SU-DHL-6 (cell line): Measurements from ENCODE around the gene TANC1.

Source experiments
- H2AFZ ChIP-seq: fragments of 200-600 bp; sonication (generic); 2 replicates; pipeline ENCODE4 v1.6.1; 2014; ENCODE audit warnings: low read depth, mild to moderate bottlenecking, moderate library complexity, mixed read lengths, antibody characterized with exemption, low read length; ENCODE audit not compliant: severe bottlenecking
- H3F3A ChIP-seq: fragments of 200-600 bp; shearing (Covaris generic); 2 replicates; pipeline ENCODE4 v1.6.0; 2016; ENCODE audit warnings: antibody characterized with exemption, mild to moderate bottlenecking; ENCODE audit not compliant: insufficient read depth
- H3K27ac ChIP-seq: fragments of 200-600 bp; sonication (generic); 2 replicates; pipeline ENCODE4 v1.5.1; 2016; ENCODE audit warnings: low read depth, mild to moderate bottlenecking, low read length, moderate library complexity, mixed read lengths
- H3K27me3 ChIP-seq: fragments of 200-600 bp; sonication (generic), shearing (Covaris generic); 2 replicates; pipeline ENCODE4 v1.6.0; 2014; ENCODE audit warnings: mild to moderate bottlenecking, low read length
- H3K36me3 ChIP-seq: fragments of 200-600 bp; sonication (generic); 2 replicates; pipeline ENCODE4 v1.6.1; 2014; ENCODE audit warnings: mild to moderate bottlenecking, low read length, mixed read lengths
- H3K4me2 ChIP-seq: fragments of 300-600, 200-600 bp; shearing (Covaris generic), sonication (generic); 2 replicates; pipeline ENCODE4 v1.6.0; 2014; ENCODE audit warnings: low read length, low read depth, mild to moderate bottlenecking; ENCODE audit not compliant: poor library complexity, severe bottlenecking
- H3K4me3 ChIP-seq: fragments of 200-600 bp; sonication (generic); 2 replicates; pipeline ENCODE4 v1.5.1; 2014; ENCODE audit warnings: antibody characterized with exemption, low read length, mild to moderate bottlenecking, mixed read lengths; ENCODE audit not compliant: insufficient read depth, poor library complexity, severe bottlenecking
- H3K79me2 ChIP-seq: fragments of 200-600 bp; sonication (generic); 2 replicates; pipeline ENCODE4 v1.6.1; 2014; ENCODE audit warnings: mild to moderate bottlenecking, low read length, moderate library complexity; ENCODE audit not compliant: insufficient read depth
- H3K9ac ChIP-seq: fragments of 200-600 bp; sonication (generic); 2 replicates; pipeline ENCODE4 v1.7.0; 2014; ENCODE audit warnings: mild to moderate bottlenecking, low read length
- H3K9me2 ChIP-seq: fragments of 200-600 bp; sonication (generic); replicated peaks from 2 replicates; pipeline ENCODE4 v1.6.1; 2014; ENCODE audit warnings: low read length; ENCODE audit not compliant: insufficient read depth
- H3K9me3 ChIP-seq: fragments of 200-600 bp; sonication (generic); 2 replicates; pipeline ENCODE4 v1.6.1; 2014; ENCODE audit warnings: low read length, mixed read lengths; ENCODE audit not compliant: insufficient read depth
- H4K20me1 ChIP-seq: fragments of 200-600 bp; sonication (generic); 2 replicates; pipeline ENCODE4 v1.6.1; 2014; ENCODE audit warnings: low read depth, mild to moderate bottlenecking, antibody characterized with exemption, low read length, moderate library complexity, mixed read lengths
- CTCF ChIP-seq: fragments of 200-600 bp; sonication (generic); IDR thresholded peaks from one replicate; pipeline ENCODE4 v1.5.1; 2017; ENCODE audit warnings: antibody characterized with exemption, mild to moderate bottlenecking, low read length, moderate library complexity; ENCODE audit not compliant: insufficient read depth, poor library complexity, severe bottlenecking
- EZH2phosphoT487 ChIP-seq: fragments of 200-600 bp; sonication (generic), shearing (Covaris generic); conservative IDR thresholded peaks from 2 replicates; pipeline ENCODE4 v1.6.1; 2018; ENCODE audit warnings: mild to moderate bottlenecking, antibody characterized with exemption, low read length, moderate library complexity, mixed read lengths

TANC1 gene

DNA sequence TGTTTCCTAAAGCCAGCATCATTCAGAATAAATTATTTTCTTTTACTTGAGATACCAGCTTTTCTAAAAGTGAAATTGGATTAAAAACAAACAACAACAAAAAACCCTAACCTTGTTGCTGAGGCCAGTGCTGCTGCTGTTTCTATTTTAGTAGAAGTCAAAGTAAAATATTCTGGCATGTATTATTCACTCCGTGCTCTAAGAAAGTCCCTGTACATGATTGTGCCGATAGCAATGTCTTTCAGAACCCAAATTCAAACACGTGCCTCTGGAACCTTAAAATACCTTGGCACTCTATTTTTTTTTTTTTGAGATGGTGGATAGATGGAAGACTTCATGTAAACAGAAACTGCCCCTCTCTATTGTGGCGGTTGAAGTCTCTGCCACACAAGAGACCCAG is 43.7 kb downstream of the TANC1 start:
- Histone ChIP-seq H3K9me2 (no peaks in the 10 kb centered on the region), H3K9ac (no peak overlapping the region), H3K4me2 (no peak overlapping the region), H3K9me3 (peaks cover 14% of the 10 kb centered on the region; the same call in 1 of the 2 replicates), H3K4me3 (no peak overlapping the region), H4K20me1 (no peaks in the 10 kb centered on the region), H2AFZ (no peak overlapping the region), H3K27ac (no peak overlapping the region), H3K79me2 (no peaks in the 10 kb centered on the region), H3K27me3 (no peaks in the 10 kb centered on the region), H3F3A (no peaks in the 10 kb centered on the region), H3K36me3 (no peaks in the 10 kb centered on the region)
- TF ChIP-seq EZH2phosphoT487, result no peak
- no peak for TF ChIP-seq CTCF

- no peaks in the 10 kb centered on the region for H3K9me2 ChIP-seq
- no peak overlapping the region for H3K9ac ChIP-seq
- H4K20me1 ChIP-seq, result no peaks in the 10 kb centered on the region
- no peak overlapping the region for H3K4me3 ChIP-seq
- H3K36me3 ChIP-seq, result no peaks in the 10 kb centered on the region
- H3F3A ChIP-seq, result no peaks in the 10 kb centered on the region
- TF ChIP-seq CTCF (no peak), EZH2phosphoT487 (no peak)
- H3K9me3 ChIP-seq, result peaks cover 14% of the 10 kb centered on the region; the same call in 1 of the 2 replicates
- H3K79me2 ChIP-seq, result no peaks in the 10 kb centered on the region
- no peak overlapping the region for H3K4me2 ChIP-seq
- H2AFZ ChIP-seq, result no peak overlapping the region
- H3K27me3 ChIP-seq, result no peaks in the 10 kb centered on the region
- no peak overlapping the region for H3K27ac ChIP-seq
Observed at GRCh38 chr2:159013103-159013502, 44.7 kb downstream of the TANC1 start.

DNA sequence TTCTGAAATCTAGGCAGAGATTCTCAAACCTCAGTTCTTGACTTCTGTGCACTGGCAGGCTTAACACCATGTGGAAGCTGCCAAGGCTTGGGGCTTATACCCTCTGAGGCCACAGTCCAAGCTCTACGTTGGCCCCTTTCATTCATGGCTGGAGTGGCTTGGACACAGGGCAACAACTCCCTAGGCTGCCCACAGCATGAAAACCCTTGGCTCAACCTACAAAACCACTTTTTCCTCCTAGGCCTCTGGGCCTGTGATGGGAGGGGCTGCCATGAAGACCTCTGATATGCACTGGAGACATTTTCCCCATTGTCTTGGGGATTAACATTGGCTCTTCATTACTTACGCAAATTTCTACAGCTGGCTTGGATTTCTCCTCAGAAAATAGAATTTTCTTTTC is 46.7 kb downstream of the TANC1 start:
- TF ChIP-seq EZH2phosphoT487 (no peak), CTCF (no peak)
- Histone ChIP-seq H3K36me3 (no peaks in the 10 kb centered on the region), H3K9ac (no peak overlapping the region)

More for the DNA sequence above, 46.7 kb downstream of the TANC1 start:
- Histone ChIP-seq H3K27ac (no peak overlapping the region), H3K4me3 (no peak overlapping the region), H4K20me1 (no peaks in the 10 kb centered on the region), H3K9me2 (no peaks in the 10 kb centered on the region), H2AFZ (no peak overlapping the region), H3K9me3 (peaks cover 14% of the 10 kb centered on the region; the same call in 1 of the 2 replicates), H3K4me2 (no peak overlapping the region), H3K79me2 (no peaks in the 10 kb centered on the region), H3F3A (no peaks in the 10 kb centered on the region), H3K27me3 (no peaks in the 10 kb centered on the region)
